NOMO-1 (cell line): Measurements from ENCODE around the gene IFNGR2.
"Not testable (repeated sequence)": the region's sequence is repeated elsewhere in the genome, so short reads cannot be mapped to it uniquely, and the experiment has no call there.

Source experiments
- DNase-seq, 2 experiments: peaks; one replicate each; lab custom pipeline; 2025; ENCODE audit not compliant: unreplicated experiment in 2 of 2; lab: John Stamatoyannopoulos, UW

The IFNGR2 gene

GRCh38 chr21:33375101-33375644 lies 28.0 kb upstream of the IFNGR2 start:
- DNase-seq, result no peak

DNA sequence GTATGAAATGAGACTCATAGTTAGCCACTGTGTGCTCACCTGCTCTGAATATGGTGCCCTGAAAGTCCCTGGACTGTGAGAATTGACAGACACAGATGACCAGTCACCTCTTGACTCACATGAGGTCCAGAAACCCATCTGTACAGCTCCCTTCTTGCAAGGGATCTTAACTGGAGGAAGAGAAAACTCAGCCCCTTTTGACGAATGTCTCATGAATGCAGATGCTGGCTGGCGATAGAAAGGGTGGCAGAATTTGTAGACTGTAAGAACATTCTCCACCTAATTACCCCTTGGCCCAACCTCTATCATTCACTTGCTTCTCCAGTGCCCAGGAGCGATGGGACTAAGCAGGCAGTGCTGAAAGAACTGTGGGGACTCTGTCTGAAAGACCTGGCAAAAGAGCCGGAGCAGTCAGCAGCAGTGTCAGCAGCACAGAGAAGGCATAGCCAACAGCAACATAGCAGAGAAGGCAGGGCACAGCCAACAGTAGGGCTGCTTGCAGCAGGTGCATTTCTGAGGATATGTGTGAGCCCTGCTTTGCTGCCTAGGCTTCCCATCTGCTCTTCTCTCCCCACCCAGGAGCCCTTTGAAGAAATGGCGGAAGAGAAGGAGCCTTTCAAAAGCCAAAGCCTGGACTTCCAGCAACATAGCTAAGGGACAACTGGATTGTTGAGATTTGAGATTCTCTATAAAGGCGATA lies 25.8 kb upstream of the IFNGR2 start:
- DNase-seq, result no peak

GRCh38 chr21:33378081-33378480 lies 25.1 kb upstream of the IFNGR2 start:
- DNase-seq, result no peak

GRCh38 chr21:33379934-33380333 lies 23.3 kb upstream of the IFNGR2 start:
- peak; percentile 69 to 93 for DNase-seq

DNA sequence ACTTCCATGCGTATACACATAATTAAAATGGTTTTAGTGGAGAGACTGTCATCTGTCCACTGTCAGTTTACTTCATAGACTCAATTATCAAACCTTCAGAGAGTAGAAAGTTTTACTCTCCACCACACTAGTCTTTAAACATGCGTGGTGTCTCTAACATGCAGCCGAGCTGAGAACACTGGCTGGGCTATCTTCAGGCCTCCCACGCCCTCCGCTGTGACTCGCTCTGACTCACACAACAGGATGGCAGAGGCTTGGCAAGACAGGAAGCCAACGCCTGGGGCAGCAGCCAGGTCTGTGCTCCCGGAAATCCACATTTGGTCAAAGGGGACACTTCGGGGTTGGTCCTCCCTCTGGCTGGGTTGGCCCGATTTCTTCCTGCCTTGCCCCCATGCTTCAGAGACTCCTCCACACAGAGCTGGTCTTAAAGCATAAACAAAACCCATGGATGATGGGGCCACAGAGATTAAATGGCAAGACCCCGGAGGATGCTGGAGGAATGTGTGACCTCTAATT lies 22.7 kb upstream of the IFNGR2 start:
- peak; percentile 88 to 91 for DNase-seq

DNA sequence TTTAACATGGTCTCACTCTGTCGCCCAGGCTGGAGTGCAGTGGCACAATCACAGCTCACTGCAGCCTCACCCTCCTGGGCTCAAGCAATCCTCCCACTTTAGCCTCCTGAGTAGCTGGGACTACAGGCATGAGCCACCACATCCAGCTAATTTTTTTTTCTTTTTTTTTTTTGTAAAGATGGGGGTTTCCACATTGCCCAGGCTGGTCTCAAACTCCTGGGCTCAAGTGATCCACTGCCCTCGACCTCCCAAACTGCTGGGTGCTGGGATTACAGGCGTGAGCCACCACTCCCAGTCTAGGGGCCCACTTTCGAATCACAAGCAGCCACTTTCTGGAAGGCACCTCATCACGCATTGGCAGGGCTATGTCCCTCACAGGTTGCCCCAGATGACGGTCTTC lies 21.8 kb upstream of the IFNGR2 start:
- DNase-seq, result not testable (repeated sequence)

- DNase-seq, result peak; percentile 86 to 94
These were observed 19.9 kb upstream of the IFNGR2 start for GRCh38 chr21:33383056-33383888.

DNA sequence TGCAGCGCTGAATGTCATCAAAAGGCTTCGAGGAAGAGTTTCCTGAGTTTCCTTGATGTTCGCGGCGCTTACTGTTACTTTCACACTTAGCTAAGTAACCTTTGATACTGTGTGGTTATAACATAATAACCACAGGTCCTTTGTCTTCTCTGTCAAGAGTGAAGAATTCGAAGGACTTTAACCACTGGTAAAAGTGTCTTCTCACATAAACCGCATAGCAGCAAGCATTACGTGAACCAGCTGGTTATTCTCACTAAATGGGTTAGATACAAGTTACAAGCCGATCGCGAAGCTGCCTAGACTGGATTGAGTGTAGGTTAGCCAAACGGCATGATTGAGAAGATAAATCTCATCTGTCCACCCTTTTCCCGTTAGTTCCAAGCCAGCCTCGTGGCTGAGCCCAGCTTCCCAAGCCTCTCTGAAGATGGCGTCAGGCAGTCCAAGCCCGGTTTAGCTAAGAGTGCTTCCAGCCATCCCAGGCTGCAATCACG lies 18.3 kb upstream of the IFNGR2 start:
- DNase-seq, result no peak

- DNase-seq, result no peak
These were observed 16.9 kb upstream of the IFNGR2 start for GRCh38 chr21:33386222-33386784.

DNA sequence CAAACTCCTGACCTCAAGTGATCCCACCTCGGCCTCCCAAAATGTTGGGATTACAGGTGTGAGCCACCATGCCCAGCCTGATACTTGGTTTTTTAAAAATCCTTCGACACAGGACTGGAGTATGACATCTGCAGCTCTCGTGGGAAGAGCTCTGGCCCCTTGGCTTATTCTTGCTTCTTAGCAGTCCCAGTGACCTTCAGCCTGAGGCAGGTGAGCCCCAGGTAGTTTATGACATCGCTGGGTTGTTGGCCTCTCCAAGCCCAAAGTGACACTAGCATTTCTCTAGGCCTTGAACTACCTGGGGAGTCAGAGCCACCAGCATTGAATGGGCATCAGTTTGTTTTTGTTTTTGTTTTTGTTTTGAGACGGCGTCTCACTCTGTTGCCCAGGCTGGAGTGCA lies 15.9 kb upstream of the IFNGR2 start:
- no peak for DNase-seq

DNA sequence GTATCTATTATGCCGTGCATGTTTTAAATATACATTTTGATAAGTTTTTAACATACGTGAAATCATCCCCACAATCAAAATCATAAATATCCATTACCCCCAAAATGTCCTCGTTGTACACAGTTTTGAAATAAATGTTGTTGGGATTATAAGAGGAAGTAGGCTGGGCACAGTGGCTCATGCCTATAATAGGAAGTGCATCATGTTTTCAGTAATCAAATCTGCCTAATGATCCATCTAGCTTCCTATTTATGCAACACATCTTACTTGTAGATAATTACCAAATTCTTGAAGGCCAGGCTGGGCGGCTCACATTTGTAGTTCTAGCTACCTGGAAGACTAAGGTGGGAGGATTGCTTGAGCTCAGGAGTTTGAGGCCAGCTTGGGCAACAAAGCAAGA lies 15.0 kb upstream of the IFNGR2 start:
- DNase-seq, result peak; percentile 65 to 94

- DNase-seq, result no peak
These were observed 12.7 kb upstream of the IFNGR2 start for GRCh38 chr21:33390479-33390878.

GRCh38 chr21:33391656-33392055 lies 11.6 kb upstream of the IFNGR2 start:
- DNase-seq, result no peak

DNA sequence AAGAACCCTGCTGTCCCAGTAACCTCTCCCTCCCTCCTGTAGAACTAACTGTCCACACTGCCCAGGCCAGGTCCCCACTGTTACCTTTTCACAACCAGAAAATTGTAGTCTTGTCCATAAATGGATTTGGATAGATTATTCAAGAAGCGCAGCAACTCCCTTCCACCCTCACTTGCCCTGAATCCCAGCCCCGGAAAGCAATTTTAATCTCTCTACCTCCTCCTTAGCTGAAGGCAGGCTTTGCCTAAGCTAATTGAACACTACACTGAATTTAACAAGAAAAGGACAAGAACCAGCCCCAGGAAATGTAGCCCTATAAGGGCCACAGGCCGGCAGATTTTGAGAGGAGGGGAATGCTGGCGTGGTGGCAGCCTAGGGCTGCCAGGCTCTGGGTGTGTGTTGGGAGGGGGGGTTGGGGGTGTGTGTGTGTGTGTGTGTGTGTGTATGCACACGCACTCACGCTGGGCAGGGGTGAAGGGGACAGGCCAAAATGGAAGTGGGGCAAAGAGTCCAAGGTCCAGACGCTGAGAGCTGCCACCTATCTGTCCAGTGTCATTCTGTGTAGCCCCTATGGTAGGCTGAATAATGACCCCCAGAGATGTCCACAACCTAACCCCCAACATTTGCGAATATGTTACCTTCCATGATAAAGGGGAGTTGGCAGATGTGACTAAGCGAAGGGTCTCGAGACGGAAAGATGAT lies 10.8 kb upstream of the IFNGR2 start:
- DNase-seq, result no peak

- peak in 1 of 2 experiments; percentile 47 for DNase-seq
These were observed 9.9 kb upstream of the IFNGR2 start for GRCh38 chr21:33393348-33393747.

DNA sequence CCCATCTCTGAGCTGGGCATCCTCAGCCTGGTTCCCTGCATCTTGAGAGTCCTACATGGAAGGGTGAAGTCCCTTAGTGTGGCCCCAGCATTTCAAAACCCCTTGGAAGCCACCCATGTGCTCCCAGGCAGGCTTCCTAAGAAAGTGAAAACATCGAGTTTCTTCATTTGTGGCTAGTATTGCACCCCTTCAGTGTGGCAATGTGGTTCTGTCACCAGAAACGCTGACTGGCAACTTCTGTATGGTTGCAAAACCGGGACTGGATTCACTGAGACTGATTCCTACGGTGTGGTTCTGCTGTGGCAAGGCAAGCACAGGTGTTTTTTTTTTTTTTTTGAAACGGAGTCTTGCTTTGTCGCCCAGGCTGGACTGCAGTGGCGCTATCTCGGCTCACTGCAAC lies 9.0 kb upstream of the IFNGR2 start:
- peak; percentile 83 to 92 for DNase-seq

GRCh38 chr21:33395891-33396331 lies 7.3 kb upstream of the IFNGR2 start:
- no peak for DNase-seq

DNA sequence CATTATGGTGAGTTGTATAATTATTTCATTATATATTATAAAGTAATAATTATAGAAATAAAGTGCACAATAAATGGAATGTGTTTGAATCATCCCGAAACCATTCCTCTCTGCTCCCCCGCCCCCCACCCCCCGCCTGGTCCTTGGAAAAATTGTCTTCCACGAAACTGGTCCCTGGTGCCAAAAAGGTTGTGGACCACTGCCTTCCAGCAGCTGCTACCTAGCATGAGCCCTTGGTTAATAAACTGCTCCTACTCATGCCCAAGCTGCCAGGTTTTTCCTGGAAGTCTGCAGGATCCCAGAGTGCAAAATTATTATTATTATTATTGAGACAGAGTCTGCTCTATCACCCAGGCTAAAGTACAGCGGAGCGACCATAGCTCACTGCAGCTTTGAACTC lies 6.8 kb upstream of the IFNGR2 start:
- DNase-seq, result no peak

GRCh38 chr21:33396951-33397350 lies 6.3 kb upstream of the IFNGR2 start:
- no peak for DNase-seq

DNA sequence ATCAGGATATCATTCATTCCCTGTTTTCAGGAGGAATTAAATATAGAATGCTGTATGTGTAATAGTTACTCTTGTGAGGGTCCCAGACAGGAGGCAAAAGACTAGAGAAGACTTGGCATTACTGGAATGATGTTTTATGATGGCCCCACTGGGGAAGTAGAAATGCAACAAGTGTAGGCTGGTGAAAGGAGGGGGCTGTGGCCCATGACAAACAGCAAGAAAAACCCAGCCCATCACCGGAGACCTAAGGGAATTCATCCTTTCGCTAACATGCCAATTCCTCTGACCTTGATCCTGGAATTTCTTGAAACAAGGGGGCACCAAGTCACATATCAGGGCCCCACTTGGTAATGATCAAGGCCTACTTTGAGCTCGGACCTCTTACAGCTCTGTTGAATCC lies 5.5 kb upstream of the IFNGR2 start:
- DNase-seq, result no peak
